Thyroid gland (tissue), 4 donors: ENCODE results near the gene NCDN.

Experiments used
- CTCF ChIP-seq, 6 experiments: fragments of 200-600 bp in 3 of 6; fragments of 450-650 bp in 3 of 6; sonication (generic) in 3 of 6; IDR thresholded peaks; one replicate each; pipeline ENCODE4 v1.5.1; 2016 to 2019; ENCODE audit warnings: antibody characterized with exemption in 6 of 6, mild to moderate bottlenecking in 2 of 6, inconsistent platforms in 1 of 6, moderate library complexity in 1 of 6
- POLR2A ChIP-seq, 2 donors: fragments of 450-650 bp; IDR thresholded peaks; one replicate each; pipeline ENCODE4 v1.6.1; 2017; ENCODE audit warnings: antibody characterized with exemption in 2 of 2, mild to moderate bottlenecking in 2 of 2, moderate library complexity in 1 of 2

- TF ChIP-seq CTCF (IDR thresholded peaks at IDR 0.05) = no peak
- no peak for TF ChIP-seq POLR2A (IDR thresholded peaks at IDR 0.05)
Measured at GRCh38 chr1:35591211-35591610, 33.6 kb downstream of the NCDN start.
